Right kidney (tissue), 1 donor: ENCODE measurements around the gene PPP3CB.
"Not testable (repeated sequence)": the region's sequence is repeated elsewhere in the genome, so short reads cannot be mapped to it uniquely, and the experiment has no call there.

Source experiments
- DNase-seq: peaks from one replicate; pipeline ENCODE4 v3.0.0-alpha.2; 2016

The PPP3CB gene

GRCh38 chr10:73414230-73414945 is 81.4 kb downstream of the PPP3CB start:
- DNase-seq = peak; percentile 12

GRCh38 chr10:73413528-73414229 is 82.1 kb downstream of the PPP3CB start, which contains the start of gene ANXA7:
ANXA7 (minus strand) TSS chr10:73414058; CDS start chr10:73400856, 13,202 bp downstream.
- peak; percentile 97 for DNase-seq

- DNase-seq = no peak
Observed at GRCh38 chr10:73413108-73413527, 82.7 kb downstream of the PPP3CB start.

- DNase-seq = no peak
Observed at GRCh38 chr10:73410897-73411296, 84.9 kb downstream of the PPP3CB start.

GRCh38 chr10:73408978-73409521 is 86.8 kb downstream of the PPP3CB start:
- no peak for DNase-seq

GRCh38 chr10:73408061-73408460 is 87.8 kb downstream of the PPP3CB start:
- no peak for DNase-seq

GRCh38 chr10:73407495-73407894 is 88.3 kb downstream of the PPP3CB start:
- DNase-seq = no peak

- no peak for DNase-seq
Observed at GRCh38 chr10:73406846-73407245, 89.0 kb downstream of the PPP3CB start.

- DNase-seq = no peak
Observed at GRCh38 chr10:73405556-73405955, 90.3 kb downstream of the PPP3CB start.

- DNase-seq = no peak
Observed at GRCh38 chr10:73404690-73405089, 91.1 kb downstream of the PPP3CB start.

GRCh38 chr10:73401636-73402035 is 94.2 kb downstream of the PPP3CB start:
- DNase-seq = no peak

GRCh38 chr10:73399063-73399462 is 96.8 kb downstream of the PPP3CB start:
- no peak for DNase-seq

GRCh38 chr10:73398024-73398423 is 97.8 kb downstream of the PPP3CB start:
- no peak for DNase-seq

GRCh38 chr10:73394325-73394724 is 101.5 kb downstream of the PPP3CB start:
- DNase-seq = not testable (repeated sequence)

- DNase-seq = no peak
Observed at GRCh38 chr10:73388228-73388627, 107.6 kb downstream of the PPP3CB start.

GRCh38 chr10:73386583-73386982 is 109.2 kb downstream of the PPP3CB start:
- no peak for DNase-seq
